Stimulated activated CD8-positive, alpha-beta memory T cell treated with anti-CD3 and anti-CD28 coated beads, Interleukin-12 subunit alpha, Interleukin-12 subunit beta, amount 100 ng/mL, for 24 hours (primary cell): ENCODE measurements around the gene CTTNBP2.
"Not testable (repeated sequence)": the region's sequence is repeated elsewhere in the genome, so short reads cannot be mapped to it uniquely, and the experiment has no call there.

Source experiments
- DNase-seq: peaks from one replicate; pipeline ENCODE4 v3.0.0-alpha.2; 2020; ENCODE audit errors: extremely low read depth

The CTTNBP2 gene

GRCh38 chr7:117750612-117751563 lies 122.4 kb downstream of the CTTNBP2 start:
- DNase-seq = no peak

- DNase-seq = no peak
Observed at GRCh38 chr7:117741962-117742361, 131.3 kb downstream of the CTTNBP2 start.

GRCh38 chr7:117739085-117739484 lies 134.2 kb downstream of the CTTNBP2 start:
- no peak for DNase-seq

GRCh38 chr7:117737926-117738325 lies 135.3 kb downstream of the CTTNBP2 start:
- no peak for DNase-seq

- no peak for DNase-seq
Observed at GRCh38 chr7:117731455-117731854, 141.8 kb downstream of the CTTNBP2 start.

GRCh38 chr7:117730390-117730789 lies 142.9 kb downstream of the CTTNBP2 start:
- no peak for DNase-seq

- DNase-seq = no peak
Observed at GRCh38 chr7:117728890-117729624, 144.2 kb downstream of the CTTNBP2 start.

- DNase-seq = no peak
Observed at GRCh38 chr7:117724898-117725297, 148.3 kb downstream of the CTTNBP2 start.

GRCh38 chr7:117719377-117719776 lies 153.9 kb downstream of the CTTNBP2 start:
- no peak for DNase-seq

GRCh38 chr7:117718116-117718835 lies 155.0 kb downstream of the CTTNBP2 start:
- no peak for DNase-seq

- no peak for DNase-seq
Observed at GRCh38 chr7:117717357-117717756, 155.9 kb downstream of the CTTNBP2 start.

GRCh38 chr7:117716707-117717299 lies 156.4 kb downstream of the CTTNBP2 start:
- DNase-seq = no peak

- no peak for DNase-seq
Observed at GRCh38 chr7:117715784-117716445, 157.3 kb downstream of the CTTNBP2 start.

GRCh38 chr7:117711556-117711955 lies 161.7 kb downstream of the CTTNBP2 start:
- DNase-seq = no peak

- DNase-seq = not testable (repeated sequence)
Observed at GRCh38 chr7:117708173-117708572, 165.1 kb downstream of the CTTNBP2 start.

GRCh38 chr7:117707080-117707479 lies 166.2 kb downstream of the CTTNBP2 start:
- DNase-seq = no peak

- no peak for DNase-seq
Observed at GRCh38 chr7:117706210-117706609, 167.0 kb downstream of the CTTNBP2 start.

GRCh38 chr7:117705630-117706029 lies 167.6 kb downstream of the CTTNBP2 start:
- DNase-seq = no peak

- no peak for DNase-seq
Observed at GRCh38 chr7:117704063-117704462, 169.2 kb downstream of the CTTNBP2 start.

GRCh38 chr7:117698018-117698417 lies 175.2 kb downstream of the CTTNBP2 start:
- DNase-seq = no peak

GRCh38 chr7:117692338-117692737 lies 180.9 kb downstream of the CTTNBP2 start:
- no peak for DNase-seq
